Peyer's patch (tissue), 4 donors: Measurements from ENCODE around the gene IGF2BP1.
"Not testable (repeated sequence)": the region's sequence is repeated elsewhere in the genome, so short reads cannot be mapped to it uniquely, and the experiment has no call there.

ENCODE experiments used
- CTCF ChIP-seq, 6 experiments: fragments of 450-650 bp in 4 of 6; fragments of 200-600 bp in 2 of 6; sonication (generic) in 1 of 6; IDR thresholded peaks; one replicate each; pipeline ENCODE4 v1.5.1; 2017 to 2019; ENCODE audit warnings: antibody characterized with exemption in 6 of 6, mild to moderate bottlenecking in 3 of 6, moderate library complexity in 1 of 6
- POLR2A ChIP-seq, 2 donors: fragments of 450-650 bp; IDR thresholded peaks; one replicate each; pipeline ENCODE4 v1.5.1; 2017; ENCODE audit warnings: antibody characterized with exemption in 2 of 2, mild to moderate bottlenecking in 2 of 2, moderate library complexity in 2 of 2

- TF ChIP-seq CTCF, POLR2A (IDR thresholded peaks at IDR 0.05): not testable (repeated sequence)
These were observed 106.2 kb downstream of the IGF2BP1 start for GRCh38 chr17:49103360-49103759.
